ENCODE results near the gene RNF157. TPM values are rescaled to one million over a fixed set of nuclear protein-coding genes. Genes with fewer than 3 reads are reported as not detected.

The RNF157 gene
- 8.8 TPM for total RNA-seq

DNA sequence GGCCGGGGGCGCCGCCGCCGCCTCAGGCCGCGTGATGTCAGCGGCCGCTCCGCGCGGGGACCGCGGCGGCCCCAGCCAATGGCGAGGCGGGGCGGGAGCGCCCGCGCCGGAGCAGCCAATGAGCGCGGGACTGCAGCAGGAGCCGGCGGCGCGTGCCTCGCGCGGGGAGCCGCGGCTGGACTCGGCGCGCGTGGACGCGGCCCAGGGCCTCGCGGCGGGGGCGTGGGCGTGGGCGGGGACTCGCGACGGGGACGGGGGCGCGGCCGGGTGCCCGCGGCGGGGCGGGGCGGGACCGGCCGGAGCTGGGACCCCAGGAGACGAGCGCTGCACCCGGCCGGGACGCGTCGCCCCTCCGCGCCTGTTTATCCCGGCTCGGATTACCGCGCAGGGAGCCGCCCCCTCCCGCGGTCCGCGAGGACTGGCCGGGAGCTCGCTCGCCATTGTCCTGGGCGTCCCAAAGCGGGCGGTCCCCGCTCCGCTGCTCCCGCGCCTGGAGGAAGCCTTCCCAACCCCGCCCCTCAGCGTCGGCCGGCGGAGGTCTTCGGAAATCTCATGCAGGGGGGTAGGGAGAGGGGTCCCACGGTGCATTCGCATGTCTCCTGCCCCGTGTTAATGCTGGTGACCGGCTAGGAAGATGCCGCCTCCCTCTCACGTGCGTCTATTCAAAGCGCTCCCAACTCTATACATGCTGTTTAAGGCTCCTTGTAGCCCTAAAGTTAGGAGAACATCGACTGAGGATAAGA, at the start of gene RNF157:
Gene RNF157 (minus strand): TSS at position 33 of the 743 bp plus-strand sequence. CDS start 253 bp downstream, outside the sequence.
- no peak for DNase-seq (ENCODE audit: extremely low spot score in 2 of 2)
- no peaks in the 10 kb centered on the region for H3K27me3 ChIP-seq

DNA sequence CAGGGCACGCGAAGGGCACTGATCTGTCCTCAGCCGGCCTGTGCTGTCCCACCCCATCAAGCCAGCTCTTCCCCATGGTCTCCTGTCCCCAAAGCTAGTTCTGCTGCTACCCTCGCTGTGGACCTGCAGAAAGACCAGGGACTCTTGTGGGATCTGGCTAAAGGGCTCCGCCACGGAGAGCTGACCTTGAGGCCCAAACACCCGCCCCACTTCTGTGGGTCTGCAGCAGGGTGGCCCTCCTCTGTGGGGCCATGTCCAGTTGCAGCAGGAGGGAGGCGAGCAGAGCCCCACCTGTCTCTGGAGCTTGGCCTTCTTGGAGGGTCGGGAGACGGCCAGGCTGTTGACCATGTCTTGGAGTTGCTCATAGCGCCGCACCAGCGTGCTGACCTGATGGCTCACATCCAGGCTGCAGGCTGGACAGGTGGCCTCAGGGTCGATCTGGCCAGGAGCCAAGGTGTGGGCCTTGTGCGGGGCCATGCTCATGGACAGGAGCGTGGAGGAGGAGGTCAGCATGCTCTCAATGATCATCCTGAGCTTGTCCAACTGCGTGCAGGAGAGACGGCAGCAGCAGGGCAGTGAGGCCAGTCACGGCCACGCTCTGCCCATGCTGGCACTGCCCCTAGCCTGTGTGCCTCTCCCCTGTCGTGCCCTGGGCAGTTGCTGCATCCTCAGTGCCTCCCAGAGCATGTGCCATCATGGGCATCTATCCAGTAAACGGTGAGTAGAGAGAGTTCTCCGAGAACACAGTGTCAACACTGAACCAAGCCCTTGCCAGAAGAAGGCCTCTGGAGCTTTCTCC, 41.5 kb upstream of the RNF157 start:
- Histone ChIP-seq H3K27ac (no peak overlapping the region), H3K27me3 (no peaks in the 10 kb centered on the region), H3K4me1 (peaks cover 5% of the 10 kb centered on the region), H3K36me3 (no peaks in the 10 kb centered on the region), H3K9me3 (no peaks in the 10 kb centered on the region), H3K4me3 (no peak overlapping the region)
- intact Hi-C loops (cut with DNase I), result loop anchor here (2.0 to 10.0 kb wide), 2 partner anchors 161 to 277 kb away; partner anchors contain the start of gene CDK3
- TF ChIP-seq POLR2A (IDR thresholded peaks at IDR 0.05) (no peak), POLR2AphosphoS5 (IDR thresholded peaks at IDR 0.05; ENCODE audit: insufficient read depth in 1 of 2, low read depth in 1 of 2) (no peak)
- TF ChIP-seq, protein P1, sequence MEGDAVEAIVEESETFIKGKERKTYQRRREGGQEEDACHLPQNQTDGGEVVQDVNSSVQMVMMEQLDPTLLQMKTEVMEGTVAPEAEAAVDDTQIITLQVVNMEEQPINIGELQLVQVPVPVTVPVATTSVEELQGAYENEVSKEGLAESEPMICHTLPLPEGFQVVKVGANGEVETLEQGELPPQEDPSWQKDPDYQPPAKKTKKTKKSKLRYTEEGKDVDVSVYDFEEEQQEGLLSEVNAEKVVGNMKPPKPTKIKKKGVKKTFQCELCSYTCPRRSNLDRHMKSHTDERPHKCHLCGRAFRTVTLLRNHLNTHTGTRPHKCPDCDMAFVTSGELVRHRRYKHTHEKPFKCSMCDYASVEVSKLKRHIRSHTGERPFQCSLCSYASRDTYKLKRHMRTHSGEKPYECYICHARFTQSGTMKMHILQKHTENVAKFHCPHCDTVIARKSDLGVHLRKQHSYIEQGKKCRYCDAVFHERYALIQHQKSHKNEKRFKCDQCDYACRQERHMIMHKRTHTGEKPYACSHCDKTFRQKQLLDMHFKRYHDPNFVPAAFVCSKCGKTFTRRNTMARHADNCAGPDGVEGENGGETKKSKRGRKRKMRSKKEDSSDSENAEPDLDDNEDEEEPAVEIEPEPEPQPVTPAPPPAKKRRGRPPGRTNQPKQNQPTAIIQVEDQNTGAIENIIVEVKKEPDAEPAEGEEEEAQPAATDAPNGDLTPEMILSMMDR (IDR thresholded peaks at IDR 0.05), result no peak
- DNase-seq (ENCODE audit: extremely low spot score in 2 of 2), result peak in 1 of 2 donors; percentile 89

More for the DNA sequence above, at the start of gene RNF157:
- intact Hi-C loops (cut with DNase I), result no loop called here
- H3K27ac ChIP-seq, result peak within 1 kb of the TSS; percentile 36
- TF ChIP-seq POLR2A (IDR thresholded peaks at IDR 0.05) (no peak), POLR2AphosphoS5 (IDR thresholded peaks at IDR 0.05; ENCODE audit: insufficient read depth in 1 of 2, low read depth in 1 of 2) (peak in 1 of 2 donors; percentile 58)
- TF ChIP-seq, protein P1 (IDR thresholded peaks at IDR 0.05), result no peak
- no peaks in the 10 kb centered on the region for H3K9me3 ChIP-seq
- peak within 1 kb of the TSS; percentile 65 to 76 for H3K4me3 ChIP-seq
- peaks cover 16% of the 10 kb centered on the region for H3K4me1 ChIP-seq
- H3K36me3 ChIP-seq, result no peaks in the 10 kb centered on the region

DNA sequence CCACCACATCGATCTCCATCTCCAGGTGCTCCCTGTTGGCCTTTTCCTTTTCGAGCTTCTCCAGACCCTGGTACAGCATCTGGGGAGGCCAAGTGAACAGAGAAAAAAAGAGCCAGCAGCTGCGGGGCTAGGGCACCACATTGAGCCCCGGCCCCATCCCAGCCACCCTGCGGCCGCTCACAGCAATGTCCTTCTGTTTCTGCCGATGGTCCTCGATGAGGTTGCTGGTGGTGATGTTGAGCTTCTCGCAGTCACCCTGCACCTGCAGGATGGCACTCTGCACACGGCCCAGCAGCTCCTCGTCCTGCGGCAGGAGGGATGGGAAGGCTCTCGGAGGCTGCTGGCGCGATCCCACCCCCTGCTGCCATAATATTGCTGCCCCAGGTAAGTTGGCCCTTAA, 40.4 kb upstream of the RNF157 start:
- no peak overlapping the region for H3K27ac ChIP-seq
- H3K4me3 ChIP-seq, result no peak overlapping the region
- H3K9me3 ChIP-seq, result no peaks in the 10 kb centered on the region
- no peaks in the 10 kb centered on the region for H3K27me3 ChIP-seq
- no peak for DNase-seq (ENCODE audit: extremely low spot score in 2 of 2)
- H3K4me1 ChIP-seq, result peaks cover 11% of the 10 kb centered on the region
- TF ChIP-seq, protein P1 (IDR thresholded peaks at IDR 0.05), result no peak
- TF ChIP-seq POLR2A (IDR thresholded peaks at IDR 0.05), result no peak
- TF ChIP-seq POLR2AphosphoS5 (IDR thresholded peaks at IDR 0.05; ENCODE audit: insufficient read depth in 1 of 2, low read depth in 1 of 2), result no peak
- intact Hi-C loops (cut with DNase I), result loop anchor here (2.0 to 10.0 kb wide), 2 partner anchors 160 to 276 kb away; partner anchors contain the start of gene CDK3
- H3K36me3 ChIP-seq, result no peaks in the 10 kb centered on the region

DNA sequence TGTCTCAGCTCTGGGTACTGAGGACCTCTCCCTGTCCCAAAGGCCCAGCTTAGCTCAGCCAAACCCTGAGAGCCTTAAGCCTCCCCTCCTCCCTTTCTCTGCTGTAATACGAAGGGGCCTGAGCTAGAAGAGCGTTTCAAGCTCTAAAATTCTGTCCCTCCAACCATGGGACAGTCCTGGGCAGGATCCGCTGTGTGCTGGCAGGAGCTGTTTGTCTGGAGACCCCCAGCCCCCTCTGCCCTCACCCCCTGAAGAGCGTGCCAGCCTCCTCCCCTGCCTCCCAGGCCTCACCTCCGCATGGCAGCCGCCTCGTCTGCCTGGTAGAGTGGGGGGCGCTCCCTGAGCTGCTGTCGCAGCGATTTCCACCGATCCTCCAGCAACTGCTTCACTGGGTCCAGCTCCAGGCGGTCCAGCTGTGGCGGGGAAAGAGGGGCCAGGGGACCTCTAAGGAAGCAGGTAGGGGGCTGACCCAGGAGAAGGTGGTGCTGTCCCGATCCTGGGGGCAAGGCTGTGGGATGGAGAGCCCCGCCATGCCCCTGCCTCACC, 39.5 kb upstream of the RNF157 start:
- Histone ChIP-seq H3K36me3 (no peaks in the 10 kb centered on the region), H3K9me3 (no peaks in the 10 kb centered on the region), H3K27ac (no peak overlapping the region), H3K4me1 (peaks cover 11% of the 10 kb centered on the region), H3K4me3 (no peak overlapping the region), H3K27me3 (no peaks in the 10 kb centered on the region)
- DNase-seq (ENCODE audit: extremely low spot score in 2 of 2), result peak in 1 of 2 donors; percentile 91
- intact Hi-C loops (cut with DNase I), result loop anchor here (2.0 to 10.0 kb wide), 2 partner anchors 159 to 275 kb away; partner anchors contain the start of gene CDK3
- TF ChIP-seq POLR2A (IDR thresholded peaks at IDR 0.05) (no peak), POLR2AphosphoS5 (IDR thresholded peaks at IDR 0.05; ENCODE audit: insufficient read depth in 1 of 2, low read depth in 1 of 2) (no peak)
- TF ChIP-seq, protein P1 (IDR thresholded peaks at IDR 0.05), result peak in 1 of 3 experiments; percentile 34
